ENCODE data around the gene ATXN1.

DNA sequence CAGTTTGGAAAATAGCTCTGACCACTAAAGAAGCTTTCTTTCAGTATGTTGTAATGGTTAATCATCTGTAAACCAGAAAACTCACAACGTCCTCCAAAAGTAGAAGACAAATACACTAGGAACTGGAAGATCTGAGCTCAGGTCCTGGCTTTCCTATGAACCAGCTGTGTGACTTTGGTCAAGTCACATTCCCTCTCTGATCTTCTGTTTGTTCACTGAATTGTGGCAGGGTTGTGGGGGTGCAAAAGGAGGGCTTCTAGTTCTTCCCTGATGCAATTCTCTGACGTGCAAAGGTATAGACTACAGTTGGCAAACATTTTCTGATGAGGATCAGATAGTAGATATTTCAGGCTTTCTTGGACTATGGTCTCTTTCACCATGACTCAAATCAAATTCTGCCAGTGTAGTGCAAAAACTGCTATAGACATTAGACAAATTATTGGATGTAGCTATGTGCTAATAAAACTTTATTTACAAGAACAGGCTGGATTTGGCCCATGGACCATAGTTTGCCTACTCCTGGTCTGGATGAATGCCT lies 44.9 kb downstream of the ATXN1 start:
- TF ChIP-seq CTCF (conservative IDR thresholded peaks at IDR 0.05; ENCODE audit: low read depth, low read length): no peak
- TF ChIP-seq EZH2 (IDR thresholded peaks at IDR 0.05; ENCODE audit: borderline replicate concordance, low read depth, low read length, poor library complexity, severe bottlenecking): no peak
